ENCODE data around the gene ELSPBP1.

GRCh38 chr19:48030073-48030472 is 35.6 kb downstream of the ELSPBP1 start:
- no peak for TF ChIP-seq CTCF (IDR thresholded peaks at IDR 0.05; ENCODE audit: insufficient read depth, low read length)
- no peak for TF ChIP-seq POLR2AphosphoS5 (IDR thresholded peaks at IDR 0.05; ENCODE audit: low read depth)
- TF ChIP-seq GABPA (IDR thresholded peaks at IDR 0.05; ENCODE audit: low read depth) = no peak

All from HL-60 (cell line).